Activated T-cell treated with anti-CD3 and anti-CD28 coated beads for 4 hours (primary cell): Measurements from ENCODE around the gene STT3B.

Experiments
- DNase-seq: peaks from one replicate; pipeline ENCODE4 v3.0.0-alpha.2; 2020

STT3B gene

DNA sequence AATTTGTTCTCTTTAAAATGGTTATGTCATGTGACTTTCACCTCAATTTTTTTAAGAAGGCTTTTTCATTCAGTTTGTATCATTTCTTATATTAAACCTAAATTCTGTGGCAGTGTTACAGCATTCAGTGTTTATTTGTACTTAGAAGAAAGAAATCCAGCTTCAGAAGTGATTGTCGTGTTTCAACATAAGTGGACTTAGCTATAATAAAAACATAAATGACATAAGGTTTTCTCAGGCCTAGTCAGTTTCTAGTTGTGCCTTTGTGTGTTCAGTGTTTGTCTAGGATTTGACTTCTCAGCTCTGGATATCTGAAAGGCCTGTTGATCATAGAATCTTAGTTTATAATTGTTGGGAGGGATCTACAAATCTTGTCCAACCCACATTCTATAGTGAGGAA lies 80.5 kb downstream of the STT3B start:
- DNase-seq, result no peak

GRCh38 chr3:31613654-31614053 lies 80.9 kb downstream of the STT3B start:
- no peak for DNase-seq

DNA sequence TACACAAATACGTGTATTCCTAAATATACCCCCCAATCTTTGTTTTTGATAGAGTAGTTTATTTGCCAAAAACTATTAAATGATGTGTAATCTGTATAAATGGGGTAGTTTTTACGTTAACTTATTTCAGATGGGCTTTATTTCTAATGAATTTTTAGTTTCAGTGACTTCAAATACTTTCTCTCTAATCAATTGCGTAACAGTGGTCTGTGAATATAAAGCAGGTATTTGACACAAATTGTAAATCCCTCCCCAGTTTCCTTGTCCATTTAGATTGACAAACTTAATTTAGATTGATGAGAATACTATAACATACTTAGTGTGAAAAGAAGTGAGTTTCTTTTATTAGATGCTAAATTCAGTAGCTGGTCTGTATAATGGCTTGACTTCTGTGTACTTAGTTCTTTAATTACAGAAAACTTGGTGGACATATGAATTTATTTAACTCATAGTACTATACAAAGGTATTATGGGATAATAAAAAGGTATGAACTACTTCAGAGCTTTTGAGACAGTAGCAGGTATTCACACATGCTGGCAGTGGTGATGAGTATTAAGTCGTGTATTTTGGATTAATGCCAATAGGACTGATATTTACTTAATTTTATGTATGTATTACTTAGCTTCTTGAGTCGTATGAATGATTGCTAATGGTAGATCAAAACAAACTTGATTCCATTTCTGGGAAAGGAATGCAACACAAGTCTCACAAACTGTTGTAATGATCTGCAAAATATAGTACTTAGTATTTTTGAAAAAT lies 81.6 kb downstream of the STT3B start:
- DNase-seq, result no peak

DNA sequence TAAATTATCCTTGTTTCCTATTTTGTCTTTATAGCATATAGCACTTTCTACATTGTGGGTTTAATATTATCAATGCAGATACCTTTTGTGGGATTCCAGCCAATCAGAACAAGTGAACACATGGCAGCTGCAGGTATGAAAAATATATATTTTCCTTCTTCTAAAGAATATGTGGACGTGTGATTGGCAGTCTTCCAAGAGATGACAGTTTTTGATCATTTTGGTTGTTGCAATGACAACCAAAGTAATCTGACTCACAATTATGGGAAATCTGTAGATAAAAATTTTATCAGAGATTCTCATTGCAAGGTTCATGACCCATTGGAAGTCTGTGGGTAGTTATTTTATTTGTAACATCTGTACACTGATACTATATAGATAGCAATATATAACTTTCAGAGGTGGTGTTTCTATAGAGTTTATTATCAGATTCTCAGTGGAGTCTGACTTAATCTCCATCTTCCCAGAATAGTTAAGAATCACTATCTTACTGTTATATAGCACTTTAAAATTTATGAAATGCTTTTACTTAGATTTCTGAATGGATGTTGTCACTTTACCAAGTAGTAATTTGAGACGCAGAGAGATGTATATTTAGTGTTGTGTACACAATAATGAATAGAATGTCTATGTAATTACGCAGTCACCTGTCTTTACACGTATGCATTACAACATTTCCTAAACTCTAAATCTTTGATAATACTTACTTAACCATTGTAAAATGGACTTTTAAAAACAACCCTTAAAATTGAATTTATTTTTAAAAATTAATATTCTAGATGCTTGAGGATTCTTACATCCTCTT lies 82.5 kb downstream of the STT3B start:
- DNase-seq, result no peak

GRCh38 chr3:31616711-31617110 lies 84.0 kb downstream of the STT3B start:
- no peak for DNase-seq

- DNase-seq, result no peak
Observed at GRCh38 chr3:31620656-31621055, 87.9 kb downstream of the STT3B start.

DNA sequence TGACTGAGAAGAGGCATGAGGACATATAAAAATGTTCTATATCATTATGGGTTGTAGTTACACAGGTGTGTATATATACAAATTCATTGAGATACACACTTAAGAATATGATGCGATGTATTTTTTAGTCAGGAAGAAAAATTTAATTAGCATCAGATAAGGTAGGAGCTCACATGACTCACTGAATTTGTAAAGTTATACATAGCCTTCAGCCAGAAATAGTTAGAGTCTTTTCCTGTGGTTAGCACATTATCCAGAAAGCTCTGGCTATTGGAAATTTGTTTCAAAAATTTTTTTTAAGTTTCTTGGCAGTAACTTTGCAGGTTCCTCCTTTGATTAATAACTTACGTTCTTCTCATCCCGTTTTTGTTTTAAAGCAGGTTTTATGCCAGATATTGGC lies 88.6 kb downstream of the STT3B start:
- no peak for DNase-seq

DNA sequence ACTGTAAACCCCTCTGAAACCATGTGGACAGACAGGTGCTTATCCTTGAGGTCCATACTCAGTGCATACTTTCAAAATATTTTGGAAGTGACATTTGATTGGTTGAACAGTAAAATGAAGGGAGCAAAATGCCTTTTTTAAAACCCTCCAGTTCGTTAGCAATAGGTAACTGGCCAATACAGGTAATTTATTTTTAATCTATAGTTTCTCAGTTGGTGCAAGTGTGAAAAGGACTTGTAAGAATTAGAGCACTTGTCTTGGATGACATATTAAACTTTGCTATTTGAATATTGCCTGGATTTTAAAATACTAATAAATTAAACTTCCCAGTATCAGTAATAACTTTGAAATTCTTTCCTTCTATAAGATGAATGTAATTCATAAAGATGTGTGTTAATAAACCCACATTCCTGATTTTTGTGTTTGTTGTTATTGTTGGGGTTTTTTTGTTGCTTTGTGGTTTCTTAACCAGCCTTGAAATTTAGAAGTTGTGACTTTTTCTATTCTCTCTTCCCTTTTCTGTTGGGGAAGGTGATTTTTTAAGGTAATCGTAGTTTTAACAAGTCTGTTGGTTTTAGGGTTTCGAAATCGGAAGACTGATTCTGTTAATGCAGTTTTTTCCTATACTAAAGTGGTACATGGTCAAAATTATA lies 90.0 kb downstream of the STT3B start:
- DNase-seq, result no peak

DNA sequence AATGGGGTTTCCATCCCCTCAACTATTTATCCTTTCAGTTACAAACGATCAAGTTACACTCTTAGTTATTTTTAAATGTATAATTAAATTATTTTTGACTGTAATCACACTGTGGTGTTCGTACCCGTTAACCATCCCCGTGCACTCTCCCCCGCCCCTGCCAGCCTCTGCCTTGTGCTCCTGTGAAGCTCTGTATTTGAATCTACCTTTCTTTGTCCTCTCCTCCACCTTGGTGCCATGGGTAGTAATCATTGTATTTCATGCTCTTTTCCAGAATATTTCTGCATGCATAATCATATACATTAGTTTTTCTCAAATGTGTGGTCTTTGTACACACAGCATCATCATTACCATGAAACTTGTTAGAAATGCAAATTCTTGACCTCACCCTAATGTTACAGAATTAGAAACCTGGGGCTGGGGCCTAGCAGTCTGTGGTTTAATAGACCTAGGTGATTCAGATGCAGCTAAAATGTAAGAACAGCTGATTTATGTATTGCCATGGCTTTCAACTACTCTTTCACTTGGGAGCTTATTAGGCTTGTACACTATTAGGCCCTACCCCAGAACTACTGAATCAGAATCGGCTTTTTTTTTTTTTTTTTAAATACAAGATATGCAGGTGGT lies 91.5 kb downstream of the STT3B start:
- DNase-seq, result no peak

DNA sequence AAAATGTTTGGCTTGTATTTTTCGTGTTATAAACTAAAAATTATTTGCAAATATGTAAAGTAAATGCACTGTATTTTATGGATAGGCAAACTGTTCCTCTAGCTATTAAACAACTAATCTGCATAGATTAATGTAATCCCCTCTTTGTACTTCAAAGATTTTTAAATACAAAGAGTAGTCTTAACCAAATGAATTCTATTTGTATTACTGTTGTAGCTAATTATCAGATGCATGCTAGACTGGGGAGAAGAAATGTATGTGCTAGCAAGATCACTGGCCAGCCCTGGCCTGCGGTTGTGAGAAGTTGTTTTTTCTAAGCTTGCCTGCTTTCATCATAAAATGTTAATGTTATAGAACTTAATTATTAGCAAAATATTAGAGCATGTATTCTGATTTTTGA lies 92.6 kb downstream of the STT3B start:
- DNase-seq, result no peak

DNA sequence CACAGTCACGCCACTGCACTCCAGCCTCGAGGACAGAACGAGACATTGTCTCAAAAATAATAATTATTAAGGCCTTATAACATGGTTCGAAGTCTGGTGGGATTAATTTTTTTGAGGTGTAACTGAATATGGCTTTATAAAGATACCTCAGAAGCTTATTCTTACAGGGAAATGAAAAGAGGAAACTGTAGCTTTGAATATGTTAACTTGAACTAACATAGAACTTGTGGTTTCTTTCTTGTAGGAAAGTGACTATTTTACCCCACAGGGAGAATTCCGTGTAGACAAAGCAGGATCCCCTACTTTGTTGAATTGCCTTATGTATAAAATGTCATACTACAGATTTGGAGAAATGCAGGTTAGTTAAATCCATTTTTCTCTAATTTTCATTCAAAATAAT lies 96.3 kb downstream of the STT3B start:
- DNase-seq, result no peak

GRCh38 chr3:31634476-31634875 lies 101.8 kb downstream of the STT3B start:
- DNase-seq, result no peak

- no peak for DNase-seq
Observed at GRCh38 chr3:31635545-31635944, 102.8 kb downstream of the STT3B start.

DNA sequence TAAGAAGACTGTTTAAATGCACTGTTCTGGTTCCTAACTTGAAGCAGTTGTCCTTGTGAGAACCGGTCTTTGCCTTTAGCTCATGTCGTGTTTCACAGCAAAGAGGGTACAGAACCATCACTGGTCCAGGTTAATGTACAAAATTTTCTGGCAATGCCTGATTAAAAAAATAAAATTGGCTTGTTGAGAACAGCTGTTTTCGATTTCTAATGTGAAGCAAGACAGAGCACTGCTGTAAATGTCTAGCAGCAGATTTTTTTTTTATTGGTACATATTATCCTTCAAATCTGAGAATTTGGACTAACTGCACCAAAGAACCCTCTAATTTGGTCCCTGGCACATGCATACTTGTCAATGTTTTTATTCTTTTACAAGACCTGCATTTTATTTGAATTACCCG lies 103.3 kb downstream of the STT3B start:
- DNase-seq, result no peak

DNA sequence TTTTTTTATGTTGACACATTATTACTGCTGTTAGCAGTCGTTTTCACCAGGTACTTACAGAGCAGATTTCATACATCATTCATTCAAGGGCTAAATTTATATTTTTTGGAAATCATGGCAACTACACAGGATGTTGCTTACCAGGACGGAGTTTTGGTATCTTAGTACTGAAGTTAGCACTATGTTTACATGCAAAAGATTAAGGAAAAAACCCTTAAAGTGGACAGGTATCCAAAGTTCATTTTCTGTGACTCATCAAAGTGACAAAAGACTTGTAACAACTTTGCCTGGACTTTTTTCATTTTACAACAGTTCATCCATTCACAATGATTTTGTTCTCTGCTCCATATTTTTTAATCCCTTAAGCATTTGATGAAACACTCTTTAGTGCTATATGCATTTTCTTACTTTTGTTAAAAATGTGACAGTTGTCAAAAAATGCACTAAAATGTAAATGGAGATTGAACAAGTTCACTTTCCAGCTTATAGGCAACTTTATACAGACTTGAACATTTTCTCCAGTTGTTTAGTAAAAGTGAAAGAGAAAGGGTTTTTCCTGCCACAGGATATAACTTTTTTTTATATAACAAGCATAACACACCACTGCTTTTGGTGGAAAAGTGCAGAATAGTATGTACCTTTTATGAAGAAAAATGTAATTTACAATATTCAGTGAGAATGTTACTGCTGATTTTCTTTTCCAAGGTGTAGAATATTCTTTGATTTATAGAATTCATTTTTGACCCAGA lies 104.1 kb downstream of the STT3B start:
- no peak for DNase-seq

- DNase-seq, result no peak
Observed at GRCh38 chr3:31639828-31640227, 107.1 kb downstream of the STT3B start.

DNA sequence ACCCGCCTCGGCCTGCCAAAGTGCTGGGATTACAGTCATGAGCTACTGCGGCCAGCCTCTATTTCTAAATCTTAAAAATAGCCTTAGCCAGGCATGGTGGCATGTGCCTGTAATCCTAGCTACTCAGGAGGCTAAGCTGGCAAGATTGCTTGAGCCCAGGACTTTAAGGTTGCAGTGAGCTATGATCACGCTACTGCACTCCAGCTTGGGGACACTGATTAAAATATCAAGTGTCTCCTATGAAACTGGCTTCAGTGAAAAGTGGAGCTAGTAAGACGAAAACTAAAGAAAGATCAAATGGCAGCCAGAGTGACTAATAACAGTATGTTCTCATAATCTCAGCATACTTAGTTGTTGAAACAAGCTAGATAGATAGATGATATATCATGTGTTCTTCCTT lies 112.5 kb downstream of the STT3B start:
- no peak for DNase-seq

DNA sequence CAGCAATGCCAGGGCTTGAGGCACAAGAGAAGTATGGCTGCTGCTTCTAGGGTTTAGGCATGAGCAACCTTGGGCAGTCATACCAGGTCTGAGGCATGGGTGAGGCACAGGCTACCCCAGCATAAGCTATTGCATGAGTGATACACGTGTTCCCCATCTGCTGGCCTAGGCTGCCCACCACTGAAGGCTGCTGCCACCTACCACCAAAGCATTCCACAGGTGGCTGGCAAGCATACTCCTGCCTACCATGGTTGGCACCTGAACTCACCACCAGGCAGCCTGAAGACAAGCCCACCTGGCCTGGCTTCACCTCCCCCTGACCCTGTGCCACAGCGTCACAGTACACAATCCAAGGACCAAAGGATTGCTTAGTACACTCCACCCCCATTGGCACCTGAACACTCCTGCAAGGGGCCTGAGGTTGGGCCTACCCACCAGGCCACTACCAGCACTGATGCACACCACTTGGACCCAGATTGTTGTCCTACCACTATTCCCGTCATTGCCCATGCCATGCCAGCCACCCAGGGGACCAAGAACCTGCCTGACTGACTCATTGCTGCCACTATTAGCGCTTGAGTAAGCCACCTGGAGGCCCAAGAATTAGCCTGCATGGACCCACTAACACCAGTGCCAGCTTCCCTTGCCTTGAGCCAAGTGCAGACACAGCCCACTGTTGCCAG lies 115.7 kb downstream of the STT3B start:
- no peak for DNase-seq

DNA sequence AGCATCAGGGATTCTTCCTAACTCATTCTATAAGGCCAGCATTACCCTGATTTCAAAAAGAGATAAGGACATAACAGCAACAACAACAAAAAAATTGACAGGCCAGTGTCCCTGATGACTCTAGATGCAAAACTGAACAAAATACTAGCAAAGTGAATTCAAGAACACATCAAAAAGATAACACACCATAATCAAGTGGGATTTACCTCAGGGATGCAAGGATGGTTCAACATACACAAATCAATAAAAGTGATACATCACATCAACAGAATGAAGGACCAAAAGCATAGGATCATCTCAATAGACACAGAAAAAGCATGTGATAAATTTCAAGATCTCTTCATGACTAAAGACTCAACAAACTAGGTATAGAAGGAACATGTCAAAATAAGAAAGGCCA lies 119.6 kb downstream of the STT3B start:
- no peak for DNase-seq

- no peak for DNase-seq
Observed at GRCh38 chr3:31653464-31653863, 120.7 kb downstream of the STT3B start.

- DNase-seq, result no peak
Observed at GRCh38 chr3:31654998-31655397, 122.3 kb downstream of the STT3B start.

- DNase-seq, result no peak
Observed at GRCh38 chr3:31659246-31659645, 126.5 kb downstream of the STT3B start.
